LNCaP clone FGC (cell line): ENCODE measurements around the gene SYT7.

Experiments used
- DNase-seq: peaks from one replicate; pipeline ENCODE4 v3.0.0-alpha.2; 2011; ENCODE audit warnings: low read depth
- H3K4me3 ChIP-seq: 2 replicates; pipeline ENCODE4 v1.5.1; 2011; ENCODE audit warnings: mild to moderate bottlenecking, low read depth, low read length, control low read depth
- TF ChIP-seq, protein P1 (sequence below): IDR thresholded peaks from 2 replicates; pipeline ENCODE4 v1.5.1; 2012; ENCODE audit warnings: mild to moderate bottlenecking; ENCODE audit not compliant: control insufficient read depth, insufficient read depth; ENCODE audit errors: extremely low read depth

Gene SYT7

DNA sequence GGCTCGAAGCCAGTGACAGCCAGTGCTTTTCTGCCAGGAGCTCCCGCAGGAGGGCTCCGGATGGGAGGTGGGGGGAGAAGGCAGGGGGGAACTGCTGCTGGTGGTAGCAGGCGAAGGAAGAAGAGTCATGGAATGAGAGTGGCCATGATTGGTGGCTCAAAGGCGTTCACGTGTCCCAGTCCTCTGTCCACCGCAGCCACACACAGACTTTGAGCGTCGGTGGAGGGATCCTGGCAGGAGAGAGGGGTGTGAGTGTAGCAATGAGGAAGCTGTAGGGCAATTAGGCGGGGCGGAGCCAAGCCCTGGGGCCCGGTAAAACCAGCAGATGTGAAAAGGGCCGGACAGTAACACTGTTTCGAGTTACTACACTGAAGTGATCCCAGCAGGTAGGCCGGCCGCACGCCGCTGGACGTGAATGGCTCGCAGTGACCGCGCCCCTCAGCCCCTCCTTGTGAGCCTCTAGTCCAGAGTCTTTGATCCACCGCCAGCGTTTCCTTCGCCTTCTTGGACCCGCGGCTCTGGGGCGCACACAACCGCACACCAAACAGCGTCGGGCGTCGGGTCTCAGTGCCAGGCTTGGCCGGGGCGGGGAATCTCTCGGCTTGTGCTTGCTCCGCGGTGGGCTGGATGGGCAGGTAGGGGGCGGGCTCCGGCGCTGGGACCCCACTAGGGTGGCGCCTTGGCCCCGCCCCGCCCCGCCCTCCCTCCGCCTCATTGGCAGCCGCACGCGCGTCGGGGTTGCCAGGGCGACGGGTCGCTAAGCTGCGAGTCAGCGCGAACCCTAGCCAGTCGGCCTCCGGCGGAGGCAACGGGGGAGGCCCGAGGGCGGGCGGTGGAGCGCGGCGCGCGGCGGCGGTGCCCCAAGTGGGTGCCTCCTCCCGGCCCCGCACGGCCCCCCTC lies 72.7 kb downstream of the SYT7 start, which contains the start of gene LRRC10B:
TSS of gene LRRC10B (plus strand) at position 788 of the 900 bp plus-strand sequence. CDS start 250 bp downstream, outside the sequence.
- DNase-seq: no peak
- peak within 1 kb of the TSS; percentile 32; the same call in 1 of the 2 replicates for H3K4me3 ChIP-seq
- TF ChIP-seq, protein P1, sequence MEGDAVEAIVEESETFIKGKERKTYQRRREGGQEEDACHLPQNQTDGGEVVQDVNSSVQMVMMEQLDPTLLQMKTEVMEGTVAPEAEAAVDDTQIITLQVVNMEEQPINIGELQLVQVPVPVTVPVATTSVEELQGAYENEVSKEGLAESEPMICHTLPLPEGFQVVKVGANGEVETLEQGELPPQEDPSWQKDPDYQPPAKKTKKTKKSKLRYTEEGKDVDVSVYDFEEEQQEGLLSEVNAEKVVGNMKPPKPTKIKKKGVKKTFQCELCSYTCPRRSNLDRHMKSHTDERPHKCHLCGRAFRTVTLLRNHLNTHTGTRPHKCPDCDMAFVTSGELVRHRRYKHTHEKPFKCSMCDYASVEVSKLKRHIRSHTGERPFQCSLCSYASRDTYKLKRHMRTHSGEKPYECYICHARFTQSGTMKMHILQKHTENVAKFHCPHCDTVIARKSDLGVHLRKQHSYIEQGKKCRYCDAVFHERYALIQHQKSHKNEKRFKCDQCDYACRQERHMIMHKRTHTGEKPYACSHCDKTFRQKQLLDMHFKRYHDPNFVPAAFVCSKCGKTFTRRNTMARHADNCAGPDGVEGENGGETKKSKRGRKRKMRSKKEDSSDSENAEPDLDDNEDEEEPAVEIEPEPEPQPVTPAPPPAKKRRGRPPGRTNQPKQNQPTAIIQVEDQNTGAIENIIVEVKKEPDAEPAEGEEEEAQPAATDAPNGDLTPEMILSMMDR: no peak

DNA sequence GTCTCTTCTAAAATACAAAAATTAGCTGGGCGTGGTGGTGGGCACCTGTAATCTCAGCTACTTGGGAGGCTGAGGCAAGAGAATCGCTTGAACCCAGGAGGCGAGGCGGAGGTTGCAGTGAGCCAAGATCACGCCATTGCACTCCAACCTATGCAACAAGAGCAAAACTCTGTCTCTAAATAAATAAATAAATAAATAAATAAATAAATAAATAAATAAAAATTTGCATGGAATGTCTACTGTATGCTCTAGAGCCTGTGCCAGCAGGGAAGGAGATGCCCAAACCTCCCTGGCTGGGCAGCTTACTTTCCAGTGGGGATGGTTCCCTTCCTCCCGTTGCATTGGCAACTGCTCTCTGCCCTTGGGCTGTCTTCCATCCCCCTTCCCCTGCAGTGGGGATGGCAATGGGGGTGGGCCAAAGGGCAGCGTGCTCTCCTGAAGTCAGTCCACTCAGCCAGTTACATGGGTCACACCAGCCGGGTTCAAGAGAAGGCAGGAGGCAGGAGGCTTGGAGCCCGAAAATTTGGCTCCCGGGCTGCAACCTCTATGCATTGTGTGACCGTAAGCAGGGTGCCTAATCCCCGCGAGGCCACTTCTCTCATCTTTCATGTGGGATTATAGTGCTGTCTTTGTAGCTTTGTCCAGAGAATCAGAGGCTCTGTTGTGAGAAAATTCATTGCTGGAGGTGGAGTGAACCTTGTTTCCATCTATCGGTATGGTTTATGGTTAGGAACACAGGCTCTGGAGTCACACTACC lies 73.7 kb downstream of the SYT7 start:
- TF ChIP-seq, protein P1: no peak
- H3K4me3 ChIP-seq: no peak overlapping the region

DNA sequence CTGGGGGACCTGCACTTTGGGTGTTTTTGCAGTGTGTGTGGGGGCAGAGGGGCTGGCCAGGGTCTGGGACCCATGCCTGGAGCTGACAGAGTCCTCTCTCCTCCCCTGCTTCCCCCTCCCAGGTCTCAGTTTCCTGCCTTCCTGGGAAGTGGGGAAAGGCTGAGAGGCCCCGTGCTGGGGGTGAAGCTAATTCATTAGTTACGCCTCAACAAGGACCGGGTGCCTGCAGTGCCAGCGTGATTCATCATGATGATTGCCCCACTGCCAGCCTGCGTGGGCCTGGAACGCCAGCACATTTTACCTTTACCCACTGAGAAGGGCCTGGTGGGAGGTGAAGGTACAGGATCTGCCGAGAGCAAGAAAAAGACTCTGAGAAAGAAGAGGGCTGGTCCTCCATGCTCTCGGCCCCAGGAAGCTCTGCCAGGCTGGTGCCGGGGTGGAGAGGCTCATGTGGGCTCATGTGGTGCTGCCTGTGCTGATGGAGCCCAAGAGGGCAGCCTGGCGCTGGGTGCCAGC lies 75.2 kb downstream of the SYT7 start:
- no peak for DNase-seq
- H3K4me3 ChIP-seq: no peak overlapping the region
- TF ChIP-seq, protein P1: no peak

More for the DNA sequence above, 73.7 kb downstream of the SYT7 start:
- no peak for DNase-seq

DNA sequence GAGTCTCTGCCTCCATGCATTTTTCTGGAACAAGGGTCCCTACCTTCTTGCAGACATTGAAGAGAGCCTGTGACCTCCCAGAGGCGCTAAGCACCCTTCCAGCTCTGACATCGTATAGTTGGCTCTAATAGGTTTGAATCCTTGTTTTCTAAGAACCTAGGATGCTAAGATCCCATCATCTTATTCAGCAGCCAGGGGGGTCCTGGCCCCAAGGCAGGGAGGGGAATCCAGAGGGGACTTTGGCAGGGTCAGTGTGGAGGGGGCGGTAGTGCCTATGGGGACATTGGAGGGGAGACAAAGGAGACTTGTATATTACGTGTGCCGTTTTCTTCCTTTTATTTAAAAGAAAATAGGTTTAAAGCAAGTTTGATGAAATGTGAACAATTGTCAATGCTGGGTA lies 75.8 kb downstream of the SYT7 start:
- no peak for DNase-seq
- TF ChIP-seq, protein P1: no peak
- H3K4me3 ChIP-seq: no peak overlapping the region

DNA sequence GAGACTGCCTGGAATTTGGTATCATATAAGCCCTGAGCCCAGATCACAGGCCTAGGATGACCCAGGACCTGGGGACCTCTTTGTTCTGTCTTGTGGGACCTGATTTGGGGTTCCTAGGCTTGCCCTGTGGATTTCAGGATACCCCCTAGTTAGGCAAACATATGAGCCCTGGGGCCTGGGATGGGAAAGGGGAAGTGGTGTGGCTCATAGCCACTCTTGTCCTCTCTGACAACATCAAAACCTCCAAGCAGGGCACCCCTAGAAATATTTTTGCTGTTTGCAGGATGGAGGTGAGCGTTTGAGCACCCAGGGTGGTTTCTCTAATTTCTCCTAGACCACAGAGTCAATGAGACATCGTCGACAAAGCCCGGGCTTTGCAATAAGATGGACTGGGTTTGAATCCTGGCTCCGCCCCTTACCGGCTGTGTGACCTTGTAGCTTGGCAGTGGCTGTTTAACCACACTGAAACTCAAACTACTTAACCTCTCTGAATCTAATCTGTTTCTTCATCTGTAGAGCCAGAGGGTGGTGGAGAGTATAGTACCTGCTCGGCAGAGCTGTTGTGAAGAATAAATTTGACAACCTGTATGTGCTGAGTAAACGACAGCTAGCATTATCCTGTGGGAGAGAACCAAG lies 77.6 kb downstream of the SYT7 start:
- H3K4me3 ChIP-seq: no peak overlapping the region
- TF ChIP-seq, protein P1: no peak
- no peak for DNase-seq

DNA sequence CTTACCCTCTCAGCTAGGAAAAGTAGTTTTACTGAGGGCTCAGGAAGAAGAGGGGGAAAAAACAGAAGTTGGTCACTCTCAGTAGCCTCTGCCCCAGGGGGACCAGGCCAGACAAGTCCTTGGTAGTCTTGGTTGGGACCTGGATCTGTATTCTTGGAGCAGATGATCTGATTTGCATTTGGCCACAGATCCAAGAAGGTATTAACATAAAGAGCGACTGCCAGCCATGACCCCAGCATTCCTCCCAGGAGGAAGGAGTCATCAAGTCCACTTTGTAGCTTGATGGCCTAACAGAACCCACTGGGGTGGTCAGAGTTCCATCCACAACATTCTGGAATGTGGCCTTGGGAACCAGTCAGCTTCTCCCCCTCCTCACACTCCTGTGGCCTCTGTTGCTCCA lies 78.4 kb downstream of the SYT7 start:
- no peak for DNase-seq
- TF ChIP-seq, protein P1: no peak
- no peak overlapping the region for H3K4me3 ChIP-seq
